ENCODE results near the gene DSE.

DNA sequence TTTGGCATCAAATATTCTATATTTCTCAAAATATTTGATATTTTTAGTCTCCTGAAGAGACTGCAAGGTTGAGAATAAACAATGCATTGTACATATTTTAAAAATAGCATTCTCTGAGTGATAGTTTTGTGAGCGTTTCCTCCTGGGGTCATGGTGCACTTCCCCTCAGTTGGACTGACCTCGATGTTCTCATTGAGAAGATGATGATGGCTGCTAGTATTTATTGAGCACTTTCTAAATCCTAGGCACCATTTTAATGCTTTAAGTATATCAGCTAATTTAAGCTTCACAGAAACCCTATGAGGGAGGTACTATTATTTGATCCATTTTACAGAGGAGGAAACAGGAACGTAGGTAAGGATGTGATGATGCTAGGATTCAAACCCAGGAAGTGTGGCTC is 18.2 kb downstream of the DSE start:
- TF ChIP-seq, protein P1, sequence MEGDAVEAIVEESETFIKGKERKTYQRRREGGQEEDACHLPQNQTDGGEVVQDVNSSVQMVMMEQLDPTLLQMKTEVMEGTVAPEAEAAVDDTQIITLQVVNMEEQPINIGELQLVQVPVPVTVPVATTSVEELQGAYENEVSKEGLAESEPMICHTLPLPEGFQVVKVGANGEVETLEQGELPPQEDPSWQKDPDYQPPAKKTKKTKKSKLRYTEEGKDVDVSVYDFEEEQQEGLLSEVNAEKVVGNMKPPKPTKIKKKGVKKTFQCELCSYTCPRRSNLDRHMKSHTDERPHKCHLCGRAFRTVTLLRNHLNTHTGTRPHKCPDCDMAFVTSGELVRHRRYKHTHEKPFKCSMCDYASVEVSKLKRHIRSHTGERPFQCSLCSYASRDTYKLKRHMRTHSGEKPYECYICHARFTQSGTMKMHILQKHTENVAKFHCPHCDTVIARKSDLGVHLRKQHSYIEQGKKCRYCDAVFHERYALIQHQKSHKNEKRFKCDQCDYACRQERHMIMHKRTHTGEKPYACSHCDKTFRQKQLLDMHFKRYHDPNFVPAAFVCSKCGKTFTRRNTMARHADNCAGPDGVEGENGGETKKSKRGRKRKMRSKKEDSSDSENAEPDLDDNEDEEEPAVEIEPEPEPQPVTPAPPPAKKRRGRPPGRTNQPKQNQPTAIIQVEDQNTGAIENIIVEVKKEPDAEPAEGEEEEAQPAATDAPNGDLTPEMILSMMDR (IDR thresholded peaks at IDR 0.05), result no peak
- TF ChIP-seq ZFX (IDR thresholded peaks at IDR 0.05; ENCODE audit: borderline replicate concordance), result no peak
